ENCODE measurements around the gene TWNK. TPM values are rescaled to one million over a fixed set of nuclear protein-coding genes. Genes with fewer than 3 reads are reported as not detected.

Gene TWNK
- 8.7 TPM for total RNA-seq (ENCODE audit: insufficient read depth, low replicate concordance)

DNA sequence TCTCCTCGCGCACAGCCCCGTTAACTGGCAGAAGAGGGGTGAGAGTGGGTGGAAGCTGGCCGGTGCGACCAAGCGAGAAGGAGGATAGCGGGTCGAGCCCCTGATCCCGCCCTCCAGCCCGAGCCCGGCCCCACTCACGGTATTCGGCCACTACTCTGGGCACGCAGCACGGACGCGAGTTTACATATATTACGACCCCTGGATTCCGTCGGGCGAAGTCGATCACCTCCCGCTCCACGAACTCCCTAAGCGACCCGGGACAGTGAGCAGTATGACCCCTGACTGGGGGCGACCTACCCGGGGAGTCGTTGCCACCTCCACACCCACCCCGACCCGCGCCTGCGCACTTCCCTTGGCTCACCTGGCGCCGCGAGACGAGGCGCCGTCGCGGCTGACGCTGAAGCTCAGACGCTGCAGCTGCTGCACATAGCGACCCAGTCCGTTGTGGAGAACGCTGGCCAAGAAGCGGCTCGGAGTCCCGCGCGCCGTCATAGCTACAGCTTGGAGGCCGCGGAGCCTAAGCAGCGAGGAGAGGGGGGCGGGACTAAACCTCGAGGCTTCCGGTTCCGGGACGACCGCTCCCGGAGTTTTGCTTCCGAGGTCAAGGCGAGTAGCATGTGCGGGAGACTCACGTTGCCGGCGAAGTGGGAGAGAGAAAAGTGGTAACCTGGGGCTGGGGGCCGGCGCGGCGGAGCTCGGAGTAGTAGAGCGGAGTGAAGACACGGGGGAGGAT, at the start of gene TWNK, which contains the start of gene MRPL43:
TWNK (plus strand) TSS at position 592 of the 733 bp plus-strand sequence. CDS start 668 bp downstream, outside the sequence.
MRPL43 (minus strand) TSS at position 546 of the 733 bp plus-strand sequence; CDS start at position 492, 54 bp downstream.
- DNase-seq (ENCODE audit: low spot score), result peak; percentile 88

GRCh38 chr10:100939763-100940344, 47.5 kb upstream of the TWNK start:
- no peak for DNase-seq (ENCODE audit: low spot score)

- no peak for DNase-seq (ENCODE audit: low spot score)
Observed at GRCh38 chr10:100942229-100942628, 45.1 kb upstream of the TWNK start.

DNA sequence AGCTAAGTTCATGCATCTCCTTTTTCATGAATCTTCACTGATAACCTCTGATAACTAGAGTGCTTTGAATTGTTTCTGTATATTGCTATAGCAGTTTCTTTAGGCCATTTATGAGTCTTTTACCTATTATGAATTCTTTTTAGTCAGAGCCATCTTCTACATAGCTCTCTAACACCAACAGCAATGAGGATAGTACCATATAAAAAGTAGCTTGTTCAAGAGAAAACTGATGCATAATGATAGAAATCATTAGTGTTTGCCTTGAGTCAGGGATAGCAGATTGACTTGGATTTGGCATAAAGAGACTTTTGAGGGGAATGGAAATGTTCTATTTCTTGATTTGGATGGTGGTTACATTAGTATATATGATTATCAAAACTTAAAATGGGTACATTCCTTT, 43.8 kb upstream of the TWNK start:
- no peak for DNase-seq (ENCODE audit: low spot score)

DNA sequence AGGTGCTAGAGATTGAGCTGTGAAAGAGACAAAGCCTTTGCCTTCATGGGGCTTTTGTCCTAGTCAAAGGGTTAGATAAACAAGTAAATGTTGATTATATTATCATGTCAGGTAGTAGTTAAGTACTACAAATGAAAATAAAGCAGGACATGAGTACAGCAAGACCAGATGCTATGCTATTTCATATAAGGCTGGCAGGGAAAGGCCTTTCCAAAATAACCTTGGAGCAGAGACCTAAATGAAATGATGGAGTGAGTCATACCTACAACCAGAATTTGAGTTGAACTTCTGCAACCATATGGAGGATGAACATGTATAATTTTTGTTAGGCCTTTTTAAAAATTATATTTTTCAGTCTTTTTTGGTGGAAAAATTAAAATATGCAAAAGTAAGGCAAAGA, 41.6 kb upstream of the TWNK start:
- DNase-seq (ENCODE audit: low spot score), result no peak

GRCh38 chr10:100948916-100949315, 38.4 kb upstream of the TWNK start:
- no peak for DNase-seq (ENCODE audit: low spot score)

DNA sequence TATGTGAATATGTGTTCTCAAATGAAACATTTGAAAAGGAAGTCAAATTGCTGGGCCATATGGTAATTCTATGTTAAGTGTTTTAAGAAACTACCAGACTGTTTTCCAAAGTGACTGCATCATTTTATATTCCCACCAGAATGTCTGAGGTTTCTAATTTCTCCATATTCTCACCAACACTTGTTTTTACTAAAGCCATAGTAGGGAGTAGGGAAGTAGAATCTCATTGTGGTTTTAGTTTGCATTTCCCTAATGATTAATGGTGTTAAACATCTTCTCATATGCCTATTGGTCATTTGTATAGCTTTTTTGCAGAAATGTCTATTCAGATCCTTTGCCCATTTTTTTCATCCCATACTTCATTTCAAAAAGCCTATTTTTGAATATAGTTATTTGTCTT, 27.1 kb upstream of the TWNK start:
- DNase-seq (ENCODE audit: low spot score), result no peak

GRCh38 chr10:100962351-100963080, 24.8 kb upstream of the TWNK start:
- DNase-seq (ENCODE audit: low spot score), result no peak

DNA sequence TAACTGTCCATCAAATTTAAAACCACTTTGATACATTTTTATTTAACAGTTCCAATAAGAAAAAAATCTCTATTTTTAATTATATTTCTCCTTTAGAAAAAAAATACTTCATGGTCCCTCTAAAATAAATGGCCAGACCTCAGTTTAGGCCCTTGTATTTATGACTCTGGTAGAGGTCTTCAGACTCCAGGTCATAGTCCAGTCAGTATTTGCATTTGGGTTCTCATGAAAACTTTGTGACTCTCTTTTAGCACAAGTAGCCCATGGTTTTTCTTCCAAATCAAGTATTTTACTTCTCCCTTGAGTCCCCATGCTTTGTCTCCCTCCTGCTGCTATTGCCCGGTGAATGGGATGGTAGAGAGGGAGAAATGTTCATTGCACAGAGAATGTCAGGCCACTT, 23.5 kb upstream of the TWNK start:
- no peak for DNase-seq (ENCODE audit: low spot score)

DNA sequence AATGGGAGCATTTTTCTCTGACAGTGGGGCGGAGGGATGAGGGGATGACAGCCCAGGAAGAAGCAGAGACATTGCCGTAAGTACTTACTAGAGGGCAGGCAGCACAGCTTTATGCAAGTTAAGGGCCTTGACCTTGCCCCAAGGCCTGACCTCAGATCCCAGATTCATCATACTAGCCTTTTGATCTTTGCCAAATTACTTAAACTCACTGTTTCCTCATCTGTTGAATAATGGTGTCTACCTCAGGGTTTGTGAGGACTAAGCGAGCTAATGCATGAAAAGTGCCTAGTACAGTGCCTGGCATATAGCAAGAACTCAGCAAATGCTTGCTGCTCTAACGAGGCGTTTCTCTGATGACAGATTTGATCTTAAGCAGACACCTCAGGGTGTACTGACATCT, 21.5 kb upstream of the TWNK start:
- no peak for DNase-seq (ENCODE audit: low spot score)

- DNase-seq (ENCODE audit: low spot score), result no peak
Observed at GRCh38 chr10:100966887-100967286, 20.5 kb upstream of the TWNK start.

GRCh38 chr10:100967332-100967731, 20.0 kb upstream of the TWNK start:
- no peak for DNase-seq (ENCODE audit: low spot score)

DNA sequence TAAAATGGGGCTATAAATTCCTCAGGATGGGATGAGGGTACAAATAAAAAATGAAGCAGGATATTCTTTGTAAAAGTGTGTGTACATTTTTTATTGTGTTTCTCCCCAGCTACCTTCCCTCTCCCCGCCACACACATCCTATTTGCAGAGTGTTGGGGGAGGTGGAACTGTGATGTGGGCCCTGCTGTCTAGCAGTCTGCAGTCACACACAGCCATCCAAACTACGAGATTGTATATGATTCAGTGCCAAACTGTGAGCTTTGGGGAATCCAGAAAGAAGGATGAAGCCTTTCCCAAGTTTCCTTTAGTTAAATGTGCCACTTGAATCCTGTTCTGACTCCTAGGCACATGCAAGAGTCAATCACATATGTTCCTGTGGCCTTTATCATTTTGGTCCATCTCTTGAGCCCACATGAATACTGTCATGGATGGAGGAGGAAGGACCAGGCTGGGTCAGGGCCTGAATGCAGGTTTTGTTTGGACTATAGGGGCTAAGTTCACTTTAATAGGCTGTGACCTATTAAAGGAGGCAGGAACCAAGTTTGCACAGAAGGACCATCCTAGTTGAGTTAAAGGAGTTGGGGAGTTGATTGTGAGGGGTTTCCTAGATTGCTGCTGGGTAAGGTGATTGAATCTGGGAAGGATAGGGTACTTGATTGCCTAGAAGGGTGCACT, 19.1 kb upstream of the TWNK start:
- DNase-seq (ENCODE audit: low spot score), result no peak

DNA sequence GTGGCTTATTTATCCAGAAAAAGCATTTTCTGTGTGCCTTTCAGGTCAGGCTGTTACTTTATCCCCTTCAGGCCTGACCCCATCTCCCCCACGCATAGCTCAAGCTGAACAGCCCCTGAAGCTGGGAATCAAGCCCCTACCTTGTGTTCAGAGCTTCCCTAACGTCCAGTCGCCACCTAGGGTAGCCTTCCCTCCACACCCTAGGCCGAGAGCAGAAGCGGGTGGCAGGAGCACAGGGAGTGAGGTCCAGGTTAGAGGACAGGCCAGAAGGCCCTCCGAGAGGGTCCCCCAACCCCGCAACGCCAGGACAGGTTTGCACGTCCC, 18.5 kb upstream of the TWNK start:
- DNase-seq (ENCODE audit: low spot score), result no peak

DNA sequence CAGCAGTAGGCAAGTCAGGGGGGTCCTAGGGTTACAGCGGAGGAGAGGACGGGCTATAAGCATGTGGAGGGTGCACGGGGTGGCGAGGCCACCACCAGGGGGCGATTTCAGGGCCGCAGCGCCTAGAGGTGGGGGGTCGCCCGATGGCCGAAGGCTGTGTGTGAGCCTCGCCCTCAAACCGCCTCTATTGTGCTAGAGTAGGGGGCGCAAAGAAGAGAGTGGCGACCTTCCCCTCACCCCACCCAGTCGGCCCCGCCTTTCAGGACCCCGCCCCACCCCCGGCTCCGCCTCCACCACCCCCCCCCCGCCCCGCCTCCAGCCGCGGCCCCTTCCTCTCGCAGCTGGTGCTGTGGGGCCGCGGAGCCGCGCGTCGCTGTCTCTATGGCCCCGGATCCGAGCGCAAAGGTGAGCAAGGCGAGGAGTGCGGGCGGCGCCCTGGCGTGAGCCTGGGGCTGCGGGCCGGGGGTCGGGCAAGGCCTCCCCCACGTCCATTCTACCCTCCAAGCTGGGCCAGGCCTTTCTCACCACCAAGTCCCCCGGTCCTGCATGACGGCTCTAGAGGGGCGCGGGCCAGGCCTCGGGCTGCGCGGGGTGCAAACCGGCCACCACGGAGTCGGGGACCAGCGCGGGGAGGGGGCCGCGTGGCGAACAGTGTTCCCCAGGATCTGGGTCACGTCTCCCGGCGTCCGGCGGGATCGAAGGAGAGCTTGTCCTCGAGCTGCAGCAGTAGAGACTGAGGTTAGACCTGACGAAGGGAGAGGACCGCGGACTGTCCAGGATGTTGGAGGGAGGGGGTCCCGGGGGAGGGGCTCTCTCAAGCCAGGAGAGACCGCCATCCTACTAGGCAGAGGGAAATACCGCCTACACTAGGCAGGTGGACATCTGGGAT, 17.9 kb upstream of the TWNK start, which contains the start of gene SEMA4G:
SEMA4G (plus strand) TSS at position 318 of the 889 bp plus-strand sequence. CDS start 3,409 bp downstream, outside the sequence.
- DNase-seq (ENCODE audit: low spot score), result peak; percentile 17

- DNase-seq (ENCODE audit: low spot score), result no peak
Observed at GRCh38 chr10:100970076-100970913, 17.0 kb upstream of the TWNK start.

DNA sequence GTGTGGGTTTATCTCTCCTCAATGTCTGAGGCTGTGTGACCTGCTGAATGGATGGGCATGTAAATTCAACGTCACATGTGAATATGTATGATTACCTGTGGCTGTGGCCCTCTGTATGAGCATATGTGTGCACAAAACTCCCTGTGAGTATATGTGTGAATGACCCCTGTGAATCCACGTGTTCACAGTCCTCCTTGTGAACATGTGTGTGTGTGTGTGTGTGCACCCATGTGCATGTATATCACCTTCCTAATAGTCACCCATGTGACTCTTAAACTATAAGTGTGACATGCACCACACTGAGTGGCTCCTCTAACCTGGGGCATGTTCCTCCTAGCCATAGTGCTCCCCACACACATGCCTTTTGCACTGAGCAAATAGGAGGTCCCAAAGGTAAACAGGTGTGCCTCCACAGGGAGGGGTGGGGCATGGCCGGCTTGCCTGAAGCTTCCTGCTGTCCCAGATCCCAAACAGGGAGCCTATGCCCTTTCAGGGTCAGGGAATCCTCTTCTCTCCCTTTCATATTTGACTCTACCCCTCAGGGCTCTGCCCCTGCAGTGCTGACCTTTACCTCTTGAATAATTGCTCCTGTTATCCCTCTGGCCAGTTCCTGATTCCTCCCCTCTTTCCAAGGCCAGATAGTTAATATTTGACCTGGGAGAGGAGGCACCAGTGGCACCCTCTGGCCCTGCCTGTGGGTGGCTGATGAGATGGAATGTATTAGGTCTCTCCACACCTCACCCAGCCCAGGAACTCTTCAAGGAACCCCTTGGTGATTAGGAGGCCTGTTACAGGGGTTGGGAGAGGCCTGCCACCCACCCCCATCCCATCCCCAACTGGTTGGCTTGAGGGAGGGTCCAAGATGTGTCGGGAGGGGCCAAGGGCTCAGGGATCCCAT, 16.2 kb upstream of the TWNK start:
- DNase-seq (ENCODE audit: low spot score), result no peak

GRCh38 chr10:100972115-100972903, 15.0 kb upstream of the TWNK start:
- DNase-seq (ENCODE audit: low spot score), result no peak

Measured in umbilical cord (tissue), 2 donors.